Measurements from ENCODE around the gene GTPBP1. TPM values are rescaled to one million over a fixed set of nuclear protein-coding genes. Genes with fewer than 3 reads are reported as not detected.

The GTPBP1 gene
- total and polyA plus RNA-seq, 2 of the 13 experiments (the other 11 are each of a cell fraction or from before 2014, with no cell fraction given): 22.3 to 27.0 TPM

DNA sequence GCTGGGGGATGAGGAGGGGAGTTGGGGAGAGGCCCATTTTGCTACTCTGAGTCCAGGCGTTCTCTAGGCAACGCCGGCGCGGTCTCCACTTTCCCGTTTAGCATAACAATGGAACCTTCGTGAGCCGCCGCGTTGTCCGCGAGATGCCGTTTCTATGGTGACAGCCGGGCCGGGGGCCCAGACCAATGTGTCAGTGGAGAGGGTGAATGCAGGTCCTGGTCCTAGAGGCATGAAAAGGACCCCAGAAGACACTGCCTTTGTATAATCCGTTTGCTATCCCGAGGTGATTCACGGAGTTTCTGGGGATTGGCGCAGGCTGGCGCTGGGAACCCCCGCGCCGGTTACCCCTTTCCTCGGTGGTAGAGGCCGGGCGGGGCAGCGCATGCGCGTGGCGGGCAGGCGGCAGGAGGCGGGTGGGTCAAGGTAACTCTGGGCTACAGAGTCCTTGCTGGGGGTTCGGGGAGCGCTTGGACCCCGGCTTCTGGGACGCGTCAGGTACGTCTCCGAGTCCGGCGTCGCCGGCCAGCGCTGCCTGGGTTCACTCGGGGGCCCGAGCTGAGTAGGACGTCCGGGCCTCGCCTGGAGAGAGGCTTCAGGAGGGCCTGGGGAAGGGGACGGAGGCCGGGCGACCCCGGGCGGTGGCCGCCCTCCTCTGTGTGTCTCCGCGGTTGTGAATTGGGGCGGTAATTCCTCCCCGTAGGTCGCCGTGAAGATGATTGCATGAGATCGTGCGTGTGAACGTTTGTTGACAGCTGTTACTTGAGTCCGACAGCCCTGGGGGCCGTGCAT lies 49.3 kb upstream of the GTPBP1 start, which contains the start of the genes CBY1 and FAM227A (continued):
- no peak for TF ChIP-seq PLSCR1 (CRISPR knock-in tag; IDR thresholded peaks at IDR 0.05; ENCODE audit: borderline replicate concordance)
- TF ChIP-seq HOXA9 (CRISPR knock-in tag; IDR thresholded peaks at IDR 0.05; ENCODE audit: borderline replicate concordance): no peak
- TF ChIP-seq ZNF251 (CRISPR knock-in tag; IDR thresholded peaks at IDR 0.05): no peak
- TF ChIP-seq HMGXB3 (CRISPR knock-in tag; IDR thresholded peaks at IDR 0.05; ENCODE audit: borderline replicate concordance): no peak
- no peak for TF ChIP-seq FOXM1 (CRISPR knock-in tag; IDR thresholded peaks at IDR 0.05)
- TF ChIP-seq, protein P1, sequence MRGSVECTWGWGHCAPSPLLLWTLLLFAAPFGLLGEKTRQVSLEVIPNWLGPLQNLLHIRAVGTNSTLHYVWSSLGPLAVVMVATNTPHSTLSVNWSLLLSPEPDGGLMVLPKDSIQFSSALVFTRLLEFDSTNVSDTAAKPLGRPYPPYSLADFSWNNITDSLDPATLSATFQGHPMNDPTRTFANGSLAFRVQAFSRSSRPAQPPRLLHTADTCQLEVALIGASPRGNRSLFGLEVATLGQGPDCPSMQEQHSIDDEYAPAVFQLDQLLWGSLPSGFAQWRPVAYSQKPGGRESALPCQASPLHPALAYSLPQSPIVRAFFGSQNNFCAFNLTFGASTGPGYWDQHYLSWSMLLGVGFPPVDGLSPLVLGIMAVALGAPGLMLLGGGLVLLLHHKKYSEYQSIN (CRISPR knock-in tag; IDR thresholded peaks at IDR 0.05; ENCODE audit: borderline replicate concordance): no peak
- TF ChIP-seq, protein P2, sequence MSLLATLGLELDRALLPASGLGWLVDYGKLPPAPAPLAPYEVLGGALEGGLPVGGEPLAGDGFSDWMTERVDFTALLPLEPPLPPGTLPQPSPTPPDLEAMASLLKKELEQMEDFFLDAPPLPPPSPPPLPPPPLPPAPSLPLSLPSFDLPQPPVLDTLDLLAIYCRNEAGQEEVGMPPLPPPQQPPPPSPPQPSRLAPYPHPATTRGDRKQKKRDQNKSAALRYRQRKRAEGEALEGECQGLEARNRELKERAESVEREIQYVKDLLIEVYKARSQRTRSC (CRISPR knock-in tag; IDR thresholded peaks at IDR 0.05; ENCODE audit: low read depth): no peak
- no peak for TF ChIP-seq CHD4 (IDR thresholded peaks at IDR 0.05; ENCODE audit: borderline replicate concordance, low read length)
- no peak for TF ChIP-seq ZNF451 (CRISPR knock-in tag; IDR thresholded peaks at IDR 0.05)
- TF ChIP-seq ZNF260 (CRISPR knock-in tag; IDR thresholded peaks at IDR 0.05; ENCODE audit: borderline replicate concordance, low read depth): no peak
- TF ChIP-seq ZNF75D (CRISPR knock-in tag; IDR thresholded peaks at IDR 0.05; ENCODE audit: borderline replicate concordance): no peak
- peak; percentile 24 for TF ChIP-seq NR2C2 (CRISPR knock-in tag; IDR thresholded peaks at IDR 0.05; ENCODE audit: borderline replicate concordance)
- no peak for TF ChIP-seq ZNF737 (CRISPR knock-in tag; IDR thresholded peaks at IDR 0.05; ENCODE audit: borderline replicate concordance)
- TF ChIP-seq, protein P3, sequence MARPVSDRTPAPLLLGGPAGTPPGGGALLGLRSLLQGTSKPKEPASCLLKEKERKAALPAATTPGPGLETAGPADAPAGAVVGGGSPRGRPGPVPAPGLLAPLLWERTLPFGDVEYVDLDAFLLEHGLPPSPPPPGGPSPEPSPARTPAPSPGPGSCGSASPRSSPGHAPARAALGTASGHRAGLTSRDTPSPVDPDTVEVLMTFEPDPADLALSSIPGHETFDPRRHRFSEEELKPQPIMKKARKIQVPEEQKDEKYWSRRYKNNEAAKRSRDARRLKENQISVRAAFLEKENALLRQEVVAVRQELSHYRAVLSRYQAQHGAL (CRISPR knock-in tag; IDR thresholded peaks at IDR 0.05; ENCODE audit: not compliant biosample characterization): no peak
- 0 out of 2 replicates have a peak, but pooled peaks have one; percentile 38 for TF ChIP-seq ZNF33B (CRISPR knock-in tag; IDR thresholded peaks at IDR 0.05)
- no peak for TF ChIP-seq PHF20 (CRISPR knock-in tag; IDR thresholded peaks at IDR 0.05)
- no peak for TF ChIP-seq ZNF160 (CRISPR knock-in tag; IDR thresholded peaks at IDR 0.05)
- no peak for TF ChIP-seq PBX3 (CRISPR knock-in tag; IDR thresholded peaks at IDR 0.05; ENCODE audit: borderline replicate concordance)
- TF ChIP-seq TEAD2 (CRISPR knock-in tag; IDR thresholded peaks at IDR 0.05): no peak
- TF ChIP-seq ZMYM4 (CRISPR knock-in tag; IDR thresholded peaks at IDR 0.05): no peak
